KBM-7 (cell line): ENCODE results near the gene CALML3.

Experiments
- DNase-seq: peaks from one replicate; pipeline ENCODE4 v3.0.0-alpha.2; 2015
- in situ Hi-C: fragments of 300-500 bp; cut with MboI; formaldehyde crosslinking; loops from 2 replicates; pipeline ENCODE4 v1.14.3; 2020; ENCODE audit warnings: low sequenced_read_pairs, low pct_unique_long_range_greater_than_20kb, mixed read lengths

CALML3 gene

GRCh38 chr10:5534880-5535856 lies 10.4 kb downstream of the CALML3 start:
- in situ Hi-C loops: no loop called here
- DNase-seq: peak; percentile 32

- DNase-seq: no peak
- in situ Hi-C loops: no loop called here
Observed at GRCh38 chr10:5536486-5537081, 11.8 kb downstream of the CALML3 start.

- no peak for DNase-seq
- in situ Hi-C loops: no loop called here
Observed at GRCh38 chr10:5537684-5538083, 12.9 kb downstream of the CALML3 start.

GRCh38 chr10:5538446-5538845 lies 13.7 kb downstream of the CALML3 start:
- no peak for DNase-seq
- in situ Hi-C loops: no loop called here

GRCh38 chr10:5538892-5539651 lies 14.3 kb downstream of the CALML3 start:
- in situ Hi-C loops: no loop called here
- DNase-seq: no peak

GRCh38 chr10:5540080-5540479 lies 15.3 kb downstream of the CALML3 start:
- in situ Hi-C loops: no loop called here
- no peak for DNase-seq

- in situ Hi-C loops: no loop called here
Observed at GRCh38 chr10:5540891-5541290, 16.1 kb downstream of the CALML3 start.

GRCh38 chr10:5542100-5542499 lies 17.3 kb downstream of the CALML3 start:
- no peak for DNase-seq
- in situ Hi-C loops: no loop called here

More at GRCh38 chr10:5540891-5541290, 16.1 kb downstream of the CALML3 start:
- DNase-seq: no peak

GRCh38 chr10:5543623-5544022 lies 18.9 kb downstream of the CALML3 start:
- no peak for DNase-seq

GRCh38 chr10:5544216-5544805 lies 19.6 kb downstream of the CALML3 start:
- in situ Hi-C loops: no loop called here
- no peak for DNase-seq

More at GRCh38 chr10:5543623-5544022, 18.9 kb downstream of the CALML3 start:
- in situ Hi-C loops: no loop called here

GRCh38 chr10:5545011-5545410 lies 20.2 kb downstream of the CALML3 start:
- no peak for DNase-seq
- in situ Hi-C loops: no loop called here

GRCh38 chr10:5545426-5545777 lies 20.6 kb downstream of the CALML3 start:
- DNase-seq: no peak
- in situ Hi-C loops: no loop called here

GRCh38 chr10:5545778-5546710 lies 21.3 kb downstream of the CALML3 start:
- in situ Hi-C loops: no loop called here
- no peak for DNase-seq

GRCh38 chr10:5546891-5547680 lies 22.3 kb downstream of the CALML3 start:
- in situ Hi-C loops: no loop called here
- no peak for DNase-seq

- DNase-seq: no peak
- in situ Hi-C loops: no loop called here
Observed at GRCh38 chr10:5547681-5547930, 22.8 kb downstream of the CALML3 start.

GRCh38 chr10:5547931-5548660 lies 23.3 kb downstream of the CALML3 start:
- DNase-seq: no peak
- in situ Hi-C loops: no loop called here

- no peak for DNase-seq
- in situ Hi-C loops: no loop called here
Observed at GRCh38 chr10:5549462-5550249, 24.9 kb downstream of the CALML3 start.
